ENCODE measurements around the gene TRAPPC14. TPM values are rescaled to one million over a fixed set of nuclear protein-coding genes. Genes with fewer than 3 reads are reported as not detected.

TRAPPC14 gene
- total and polyA plus RNA-seq, 2 of the 13 experiments (the other 11 are each of a cell fraction or from before 2014, with no cell fraction given) = 4.7 to 9.6 TPM

- TF ChIP-seq, protein P1, sequence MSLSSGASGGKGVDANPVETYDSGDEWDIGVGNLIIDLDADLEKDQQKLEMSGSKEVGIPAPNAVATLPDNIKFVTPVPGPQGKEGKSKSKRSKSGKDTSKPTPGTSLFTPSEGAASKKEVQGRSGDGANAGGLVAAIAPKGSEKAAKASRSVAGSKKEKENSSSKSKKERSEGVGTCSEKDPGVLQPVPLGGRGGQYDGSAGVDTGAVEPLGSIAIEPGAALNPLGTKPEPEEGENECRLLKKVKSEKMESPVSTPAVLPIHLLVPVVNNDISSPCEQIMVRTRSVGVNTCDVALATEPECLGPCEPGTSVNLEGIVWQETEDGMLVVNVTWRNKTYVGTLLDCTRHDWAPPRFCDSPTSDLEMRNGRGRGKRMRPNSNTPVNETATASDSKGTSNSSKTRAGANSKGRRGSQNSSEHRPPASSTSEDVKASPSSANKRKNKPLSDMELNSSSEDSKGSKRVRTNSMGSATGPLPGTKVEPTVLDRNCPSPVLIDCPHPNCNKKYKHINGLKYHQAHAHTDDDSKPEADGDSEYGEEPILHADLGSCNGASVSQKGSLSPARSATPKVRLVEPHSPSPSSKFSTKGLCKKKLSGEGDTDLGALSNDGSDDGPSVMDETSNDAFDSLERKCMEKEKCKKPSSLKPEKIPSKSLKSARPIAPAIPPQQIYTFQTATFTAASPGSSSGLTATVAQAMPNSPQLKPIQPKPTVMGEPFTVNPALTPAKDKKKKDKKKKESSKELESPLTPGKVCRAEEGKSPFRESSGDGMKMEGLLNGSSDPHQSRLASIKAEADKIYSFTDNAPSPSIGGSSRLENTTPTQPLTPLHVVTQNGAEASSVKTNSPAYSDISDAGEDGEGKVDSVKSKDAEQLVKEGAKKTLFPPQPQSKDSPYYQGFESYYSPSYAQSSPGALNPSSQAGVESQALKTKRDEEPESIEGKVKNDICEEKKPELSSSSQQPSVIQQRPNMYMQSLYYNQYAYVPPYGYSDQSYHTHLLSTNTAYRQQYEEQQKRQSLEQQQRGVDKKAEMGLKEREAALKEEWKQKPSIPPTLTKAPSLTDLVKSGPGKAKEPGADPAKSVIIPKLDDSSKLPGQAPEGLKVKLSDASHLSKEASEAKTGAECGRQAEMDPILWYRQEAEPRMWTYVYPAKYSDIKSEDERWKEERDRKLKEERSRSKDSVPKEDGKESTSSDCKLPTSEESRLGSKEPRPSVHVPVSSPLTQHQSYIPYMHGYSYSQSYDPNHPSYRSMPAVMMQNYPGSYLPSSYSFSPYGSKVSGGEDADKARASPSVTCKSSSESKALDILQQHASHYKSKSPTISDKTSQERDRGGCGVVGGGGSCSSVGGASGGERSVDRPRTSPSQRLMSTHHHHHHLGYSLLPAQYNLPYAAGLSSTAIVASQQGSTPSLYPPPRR (CRISPR knock-in tag; IDR thresholded peaks at IDR 0.05; ENCODE audit: borderline replicate concordance) = no peak
- TF ChIP-seq, protein P2, sequence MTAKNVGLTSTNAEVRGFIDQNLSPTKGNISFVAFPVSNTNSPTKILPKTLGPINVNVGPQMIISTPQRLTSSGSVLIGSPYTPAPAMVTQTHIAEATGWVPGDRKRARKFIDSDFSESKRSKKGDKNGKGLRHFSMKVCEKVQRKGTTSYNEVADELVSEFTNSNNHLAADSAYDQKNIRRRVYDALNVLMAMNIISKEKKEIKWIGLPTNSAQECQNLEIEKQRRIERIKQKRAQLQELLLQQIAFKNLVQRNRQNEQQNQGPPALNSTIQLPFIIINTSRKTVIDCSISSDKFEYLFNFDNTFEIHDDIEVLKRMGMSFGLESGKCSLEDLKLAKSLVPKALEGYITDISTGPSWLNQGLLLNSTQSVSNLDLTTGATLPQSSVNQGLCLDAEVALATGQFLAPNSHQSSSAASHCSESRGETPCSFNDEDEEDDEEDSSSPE (CRISPR knock-in tag; IDR thresholded peaks at IDR 0.05) = no peak
- TF ChIP-seq KDM5A (IDR thresholded peaks at IDR 0.05; ENCODE audit: borderline replicate concordance, low read length) (peak; percentile 61; the same call in 1 of the 2 replicates), DR1 (CRISPR knock-in tag; IDR thresholded peaks at IDR 0.05) (no peak; the same call in none of the 2 replicates), ZNF780A (CRISPR knock-in tag; IDR thresholded peaks at IDR 0.05) (0 out of 2 replicates have a peak, but pooled peaks have one; percentile 31), POGZ (CRISPR knock-in tag; IDR thresholded peaks at IDR 0.05) (no peak), CC2D1A (CRISPR knock-in tag; IDR thresholded peaks at IDR 0.05) (no peak), HHEX (CRISPR knock-in tag; IDR thresholded peaks at IDR 0.05) (no peak), KMT2A (CRISPR knock-in tag; IDR thresholded peaks at IDR 0.05) (peak; percentile 47; the same call in 1 of the 2 replicates), ZNF75D (CRISPR knock-in tag; IDR thresholded peaks at IDR 0.05; ENCODE audit: borderline replicate concordance) (no peak), MED13 (CRISPR knock-in tag; IDR thresholded peaks at IDR 0.05) (no peak; the same call in 1 of the 2 replicates), ZNF766 (CRISPR knock-in tag; IDR thresholded peaks at IDR 0.05; ENCODE audit: borderline replicate concordance) (0 out of 2 replicates have a peak, but pooled peaks have one; percentile 9), HNRNPUL1 (IDR thresholded peaks at IDR 0.05; ENCODE audit: low read depth, low read length) (no peak)
- TF ChIP-seq, protein P3, sequence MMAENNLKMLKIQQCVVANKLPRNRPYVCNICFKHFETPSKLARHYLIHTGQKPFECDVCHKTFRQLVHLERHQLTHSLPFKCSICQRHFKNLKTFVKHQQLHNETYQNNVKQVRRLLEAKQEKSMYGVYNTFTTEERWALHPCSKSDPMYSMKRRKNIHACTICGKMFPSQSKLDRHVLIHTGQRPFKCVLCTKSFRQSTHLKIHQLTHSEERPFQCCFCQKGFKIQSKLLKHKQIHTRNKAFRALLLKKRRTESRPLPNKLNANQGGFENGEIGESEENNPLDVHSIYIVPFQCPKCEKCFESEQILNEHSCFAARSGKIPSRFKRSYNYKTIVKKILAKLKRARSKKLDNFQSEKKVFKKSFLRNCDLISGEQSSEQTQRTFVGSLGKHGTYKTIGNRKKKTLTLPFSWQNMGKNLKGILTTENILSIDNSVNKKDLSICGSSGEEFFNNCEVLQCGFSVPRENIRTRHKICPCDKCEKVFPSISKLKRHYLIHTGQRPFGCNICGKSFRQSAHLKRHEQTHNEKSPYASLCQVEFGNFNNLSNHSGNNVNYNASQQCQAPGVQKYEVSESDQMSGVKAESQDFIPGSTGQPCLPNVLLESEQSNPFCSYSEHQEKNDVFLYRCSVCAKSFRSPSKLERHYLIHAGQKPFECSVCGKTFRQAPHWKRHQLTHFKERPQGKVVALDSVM (CRISPR knock-in tag; IDR thresholded peaks at IDR 0.05) = no peak; the same call in 1 of the 2 replicates
- TF ChIP-seq, protein P4, sequence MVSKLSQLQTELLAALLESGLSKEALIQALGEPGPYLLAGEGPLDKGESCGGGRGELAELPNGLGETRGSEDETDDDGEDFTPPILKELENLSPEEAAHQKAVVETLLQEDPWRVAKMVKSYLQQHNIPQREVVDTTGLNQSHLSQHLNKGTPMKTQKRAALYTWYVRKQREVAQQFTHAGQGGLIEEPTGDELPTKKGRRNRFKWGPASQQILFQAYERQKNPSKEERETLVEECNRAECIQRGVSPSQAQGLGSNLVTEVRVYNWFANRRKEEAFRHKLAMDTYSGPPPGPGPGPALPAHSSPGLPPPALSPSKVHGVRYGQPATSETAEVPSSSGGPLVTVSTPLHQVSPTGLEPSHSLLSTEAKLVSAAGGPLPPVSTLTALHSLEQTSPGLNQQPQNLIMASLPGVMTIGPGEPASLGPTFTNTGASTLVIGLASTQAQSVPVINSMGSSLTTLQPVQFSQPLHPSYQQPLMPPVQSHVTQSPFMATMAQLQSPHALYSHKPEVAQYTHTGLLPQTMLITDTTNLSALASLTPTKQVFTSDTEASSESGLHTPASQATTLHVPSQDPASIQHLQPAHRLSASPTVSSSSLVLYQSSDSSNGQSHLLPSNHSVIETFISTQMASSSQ (IDR thresholded peaks at IDR 0.05; ENCODE audit: low read depth) = no peak
- TF ChIP-seq, protein P4 (CRISPR knock-in tag; IDR thresholded peaks at IDR 0.05; ENCODE audit: borderline replicate concordance) = no peak; the same call in 1 of the 2 replicates
Measured at GRCh38 chr7:100126931-100127865, 31.3 kb downstream of the TRAPPC14 start, which contains the start of gene MBLAC1 (continued).

All from HepG2 (cell line).